Vagina (tissue), 2 donors: ENCODE results near the gene DOCK1. TPM values are rescaled to one million over a fixed set of nuclear protein-coding genes. Genes with fewer than 3 reads are reported as not detected.
"Not testable (repeated sequence)": the region's sequence is repeated elsewhere in the genome, so short reads cannot be mapped to it uniquely, and the experiment has no call there.

Experiments
- DNase-seq, 2 donors: peaks; one replicate each; pipeline ENCODE4 v3.0.0-alpha.2; 2017; ENCODE audit errors: extremely low spot score in 2 of 2
- H3K27ac ChIP-seq: fragments of 200-600 bp; sonication (generic); one replicate; pipeline ENCODE4 v1.5.1; 2019
- H3K27me3 ChIP-seq: fragments of 200-600 bp; sonication (generic); one replicate; pipeline ENCODE4 v1.5.1; 2019
- H3K36me3 ChIP-seq, 2 donors: fragments of 200-600 bp; sonication (generic); one replicate each; pipeline ENCODE4 v1.5.1; 2017 to 2019
- H3K4me1 ChIP-seq: fragments of 200-600 bp; sonication (generic); one replicate; pipeline ENCODE4 v1.5.1; 2019
- H3K4me3 ChIP-seq, 2 donors: fragments of 200-600 bp; sonication (generic); 1 replicate in 1 of 2; 2 replicates in 1 of 2; pipeline ENCODE4 v1.5.1; 2016 to 2019
- H3K9me3 ChIP-seq: fragments of 200-600 bp; sonication (generic); one replicate; pipeline ENCODE4 v1.5.1; 2019
- POLR2A ChIP-seq, 2 donors: fragments of 450-650 bp; IDR thresholded peaks; one replicate each; pipeline ENCODE4 v1.6.1; 2017; ENCODE audit warnings: antibody characterized with exemption in 2 of 2, mild to moderate bottlenecking in 2 of 2, moderate library complexity in 2 of 2
- POLR2AphosphoS5 ChIP-seq, 2 donors: sonication (generic); formaldehyde crosslinking; IDR thresholded peaks; one replicate each; pipeline ENCODE4 v1.9.0; 2017; ENCODE audit warnings: antibody characterized with exemption in 2 of 2, mild to moderate bottlenecking in 2 of 2, low read depth in 1 of 2; ENCODE audit not compliant: insufficient read depth in 1 of 2
- intact Hi-C: fragments of 100-400 bp; cut with DNase I; formaldehyde crosslinking; loops from one replicate; pipeline ENCODE4 v1.15.1; 2023
- total RNA-seq: library from RNA; depleted of rRNA; stranded (reverse); fragments of >200 nt; gene quantifications from one replicate; pipeline ENCODE4 v1.2.3, GENCODE V29; 2016
- TF ChIP-seq, protein P1 (sequence below), 3 experiments: fragments of 450-650 bp in 2 of 3; fragments of 200-600 bp in 1 of 3; sonication (generic) in 1 of 3; IDR thresholded peaks; one replicate each; pipeline ENCODE4 v1.5.1; 2017 to 2019; ENCODE audit warnings: antibody characterized with exemption in 3 of 3, mild to moderate bottlenecking in 2 of 3, moderate library complexity in 2 of 3

DOCK1 gene
- total RNA-seq, 1 donor from 2014 or later = 64.6 TPM

DNA sequence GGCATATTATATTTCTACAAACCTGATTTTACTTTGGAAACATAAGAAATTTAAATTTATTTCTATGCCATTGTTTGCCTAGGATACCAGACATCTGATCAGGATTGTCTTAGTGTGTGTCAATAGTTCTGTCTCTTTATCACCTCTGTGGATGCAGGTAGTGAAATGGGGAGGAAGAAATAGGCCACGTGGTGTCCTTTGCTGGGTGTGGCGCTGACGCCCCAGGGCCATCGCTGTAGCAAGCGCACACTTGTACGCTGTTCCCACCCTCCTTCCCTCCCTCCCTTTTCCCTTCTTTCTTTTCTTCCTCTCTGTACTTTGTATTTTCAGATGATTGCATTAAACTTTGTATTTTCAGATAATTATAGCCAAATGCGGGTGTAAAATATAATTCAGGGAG is 5.0 kb downstream of the DOCK1 start:
- Histone ChIP-seq H3K4me1 (peaks cover 41% of the 10 kb centered on the region), H3K27me3 (no peaks in the 10 kb centered on the region), H3K9me3 (no peaks in the 10 kb centered on the region), H3K36me3 (no peaks in the 10 kb centered on the region), H3K27ac (peak overlapping the region; percentile 24), H3K4me3 (no peak overlapping the region)
- intact Hi-C loops = no loop called here
- DNase-seq = no peak
- no peak for TF ChIP-seq POLR2A (IDR thresholded peaks at IDR 0.05)
- TF ChIP-seq POLR2AphosphoS5 (IDR thresholded peaks at IDR 0.05; ENCODE audit: insufficient read depth in 1 of 2, low read depth in 1 of 2) = no peak
- TF ChIP-seq, protein P1, sequence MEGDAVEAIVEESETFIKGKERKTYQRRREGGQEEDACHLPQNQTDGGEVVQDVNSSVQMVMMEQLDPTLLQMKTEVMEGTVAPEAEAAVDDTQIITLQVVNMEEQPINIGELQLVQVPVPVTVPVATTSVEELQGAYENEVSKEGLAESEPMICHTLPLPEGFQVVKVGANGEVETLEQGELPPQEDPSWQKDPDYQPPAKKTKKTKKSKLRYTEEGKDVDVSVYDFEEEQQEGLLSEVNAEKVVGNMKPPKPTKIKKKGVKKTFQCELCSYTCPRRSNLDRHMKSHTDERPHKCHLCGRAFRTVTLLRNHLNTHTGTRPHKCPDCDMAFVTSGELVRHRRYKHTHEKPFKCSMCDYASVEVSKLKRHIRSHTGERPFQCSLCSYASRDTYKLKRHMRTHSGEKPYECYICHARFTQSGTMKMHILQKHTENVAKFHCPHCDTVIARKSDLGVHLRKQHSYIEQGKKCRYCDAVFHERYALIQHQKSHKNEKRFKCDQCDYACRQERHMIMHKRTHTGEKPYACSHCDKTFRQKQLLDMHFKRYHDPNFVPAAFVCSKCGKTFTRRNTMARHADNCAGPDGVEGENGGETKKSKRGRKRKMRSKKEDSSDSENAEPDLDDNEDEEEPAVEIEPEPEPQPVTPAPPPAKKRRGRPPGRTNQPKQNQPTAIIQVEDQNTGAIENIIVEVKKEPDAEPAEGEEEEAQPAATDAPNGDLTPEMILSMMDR (IDR thresholded peaks at IDR 0.05) = no peak

GRCh38 chr10:126910798-126911197 is 5.6 kb downstream of the DOCK1 start:
- Histone ChIP-seq H3K4me3 (no peak overlapping the region), H3K27ac (peak overlapping the region; percentile 24), H3K9me3 (no peaks in the 10 kb centered on the region), H3K36me3 (no peaks in the 10 kb centered on the region), H3K27me3 (no peaks in the 10 kb centered on the region), H3K4me1 (peaks cover 41% of the 10 kb centered on the region)
- intact Hi-C loops = no loop called here
- no peak for DNase-seq
- no peak for TF ChIP-seq POLR2AphosphoS5 (IDR thresholded peaks at IDR 0.05; ENCODE audit: insufficient read depth in 1 of 2, low read depth in 1 of 2)
- no peak for TF ChIP-seq POLR2A (IDR thresholded peaks at IDR 0.05)
- TF ChIP-seq, protein P1 (IDR thresholded peaks at IDR 0.05) = no peak

GRCh38 chr10:126911301-126911700 is 6.1 kb downstream of the DOCK1 start:
- H3K27ac ChIP-seq = no peak overlapping the region
- H3K4me1 ChIP-seq = peaks cover 39% of the 10 kb centered on the region
- TF ChIP-seq, protein P1 (IDR thresholded peaks at IDR 0.05) = no peak
- no peak for TF ChIP-seq POLR2AphosphoS5 (IDR thresholded peaks at IDR 0.05; ENCODE audit: insufficient read depth in 1 of 2, low read depth in 1 of 2)

GRCh38 chr10:126913316-126913715 is 8.1 kb downstream of the DOCK1 start:
- Histone ChIP-seq H3K9me3 (no peaks in the 10 kb centered on the region), H3K4me3 (no peak overlapping the region), H3K27ac (no peak overlapping the region), H3K4me1 (peaks cover 34% of the 10 kb centered on the region), H3K36me3 (no peaks in the 10 kb centered on the region), H3K27me3 (no peaks in the 10 kb centered on the region)
- intact Hi-C loops = no loop called here
- TF ChIP-seq POLR2AphosphoS5 (IDR thresholded peaks at IDR 0.05; ENCODE audit: insufficient read depth in 1 of 2, low read depth in 1 of 2) = no peak
- no peak for TF ChIP-seq POLR2A (IDR thresholded peaks at IDR 0.05)
- TF ChIP-seq, protein P1 (IDR thresholded peaks at IDR 0.05) = no peak
- no peak for DNase-seq

More at GRCh38 chr10:126911301-126911700, 6.1 kb downstream of the DOCK1 start:
- Histone ChIP-seq H3K36me3 (no peaks in the 10 kb centered on the region), H3K4me3 (no peak overlapping the region), H3K27me3 (no peaks in the 10 kb centered on the region), H3K9me3 (no peaks in the 10 kb centered on the region)
- no peak for DNase-seq
- intact Hi-C loops = no loop called here

GRCh38 chr10:126914561-126914960 is 9.3 kb downstream of the DOCK1 start:
- Histone ChIP-seq H3K4me1 (peaks cover 31% of the 10 kb centered on the region), H3K27ac (no peak overlapping the region), H3K9me3 (no peaks in the 10 kb centered on the region), H3K4me3 (no peak overlapping the region), H3K27me3 (no peaks in the 10 kb centered on the region), H3K36me3 (no peaks in the 10 kb centered on the region)
- intact Hi-C loops = no loop called here
- no peak for DNase-seq
- TF ChIP-seq POLR2A (IDR thresholded peaks at IDR 0.05) = no peak
- no peak for TF ChIP-seq POLR2AphosphoS5 (IDR thresholded peaks at IDR 0.05; ENCODE audit: insufficient read depth in 1 of 2, low read depth in 1 of 2)
- TF ChIP-seq, protein P1 (IDR thresholded peaks at IDR 0.05) = no peak

DNA sequence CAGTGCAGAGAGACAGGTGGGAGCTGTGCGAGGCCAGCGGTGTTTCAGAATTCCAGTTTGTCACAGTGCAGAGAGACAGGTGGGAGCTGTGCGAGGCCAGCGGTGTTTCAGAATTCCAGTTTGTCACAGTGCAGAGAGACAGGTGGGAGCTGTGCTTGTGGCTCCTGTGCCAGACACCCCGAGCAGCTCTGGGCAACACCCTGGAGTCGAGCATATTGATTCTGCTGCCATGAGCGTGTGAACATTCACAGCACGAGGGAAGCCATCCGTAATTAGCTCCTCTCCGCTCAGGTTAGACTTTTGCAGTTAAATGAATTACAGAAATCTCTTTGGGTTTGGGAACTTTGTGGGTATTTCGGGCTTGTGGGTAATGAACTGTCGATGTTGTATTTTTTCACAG is 11.7 kb downstream of the DOCK1 start:
- H3K9me3 ChIP-seq, intact Hi-C loops, DNase-seq, H3K27ac ChIP-seq, H3K4me3 ChIP-seq, H3K27me3 ChIP-seq, H3K36me3 ChIP-seq: not testable (repeated sequence)
- peaks cover 22% of the 10 kb centered on the region for H3K4me1 ChIP-seq
